Lung (tissue), 12 donors: ENCODE data around the gene CNN3. TPM values are rescaled to one million over a fixed set of nuclear protein-coding genes. Genes with fewer than 3 reads are reported as not detected.

Source experiments
- ATAC-seq: fragments of 200-7000 bp; cut with Tn5 transposase; one replicate; pipeline ENCODE4 v1.9.1; 2020; ENCODE audit warnings: moderate number of reproducible peaks; ENCODE audit not compliant: insufficient read depth, low FRiP score
- DNase-seq, 3 donors: peaks; one replicate each; pipeline ENCODE4 v3.0.0-alpha.2; 2013 to 2017
- H3K27ac ChIP-seq, 2 donors: one replicate each; pipeline ENCODE4 v1.5.1; 2013; ENCODE audit warnings: mild to moderate bottlenecking in 2 of 2, moderate library complexity in 2 of 2, control low read depth in 1 of 2, inconsistent platforms in 1 of 2, low read depth in 1 of 2, low read length in 1 of 2
- H3K27me3 ChIP-seq, 3 donors: one replicate each; pipeline ENCODE4 v1.5.1; 2013; ENCODE audit warnings: low read length in 2 of 3; ENCODE audit not compliant: control insufficient read depth in 3 of 3, insufficient read depth in 3 of 3
- H3K36me3 ChIP-seq, 4 donors: one replicate each; pipeline ENCODE4 v1.5.1; 2013; ENCODE audit warnings: low read length in 4 of 4, mild to moderate bottlenecking in 1 of 4, moderate library complexity in 1 of 4; ENCODE audit not compliant: control insufficient read depth in 4 of 4, insufficient read depth in 4 of 4
- H3K4me1 ChIP-seq, 5 donors: one replicate each; pipeline ENCODE4 v1.5.1; 2013; ENCODE audit warnings: low read length in 5 of 5, mild to moderate bottlenecking in 2 of 5, moderate library complexity in 1 of 5; ENCODE audit not compliant: control insufficient read depth in 5 of 5, insufficient read depth in 5 of 5
- H3K4me3 ChIP-seq: one replicate; pipeline ENCODE4 v1.5.1; 2013; ENCODE audit warnings: mild to moderate bottlenecking, control low read depth, moderate library complexity
- H3K9ac ChIP-seq, 2 donors: one replicate each; pipeline ENCODE4 v1.5.1; 2013; ENCODE audit warnings: low read length in 2 of 2, control low read depth in 1 of 2; ENCODE audit not compliant: insufficient read depth in 1 of 2
- H3K9me3 ChIP-seq, 4 donors: one replicate each; pipeline ENCODE4 v1.5.1; 2013; ENCODE audit warnings: low read length in 3 of 4, mild to moderate bottlenecking in 1 of 4, moderate library complexity in 1 of 4; ENCODE audit not compliant: control insufficient read depth in 4 of 4, insufficient read depth in 3 of 4
- CTCF ChIP-seq: IDR thresholded peaks from 2 replicates; pipeline ENCODE4 v1.5.1; 2012; ENCODE audit warnings: mild to moderate bottlenecking; ENCODE audit errors: control extremely low read depth, extremely low read depth
- WGBS, 2 donors: extraction: QIAGEN DNeasy Blood & Tissue Kit; methylation state at CpG; one replicate each; pipeline ENCODE4 v1.1.7; 2013; 5-methylcytosine and 5-hydroxymethylcytosine counted together
- polyA plus RNA-seq, 2 donors: library from polyadenylated mRNA; stranded (reverse); fragments of 200-250 nt; gene quantifications; one replicate each; pipeline ENCODE4 v1.2.1, GENCODE V29; 2013
- total RNA-seq, 2 donors: library from RNA; depleted of rRNA in 1 of 2; stranded (reverse); fragments of >200 nt in 1 of 2; gene quantifications; one replicate each; pipeline ENCODE4 v1.2.1, GENCODE V29; 2014 to 2021
- donor health status: control.
- donor health status: control.
- donor health status: Bipolar disorder and iron deficiency.
- donor health status: healthy.
- donor health status: DM: yes; HTN: yes; CAD: no.

The CNN3 gene
- total and polyA plus RNA-seq, 4 donors, result 79.9 to 265 (median 182) TPM

GRCh38 chr1:94949681-94950661 lies 23.1 kb upstream of the CNN3 start:
- no peak overlapping the region for H3K27ac ChIP-seq
- no peak for ATAC-seq

GRCh38 chr1:94947437-94947836 lies 20.5 kb upstream of the CNN3 start:
- H3K36me3 ChIP-seq, result no peaks in the 10 kb centered on the region
- DNase-seq (peak in 1 of 3 donors; percentile 61), ATAC-seq (no peak)
- H3K4me1 ChIP-seq, result peaks cover 0 to 4% (median 3%) of the 10 kb centered on the region in 5 donors
- TF ChIP-seq CTCF, result no peak
- H3K4me3 ChIP-seq, result no peak overlapping the region
- H3K27ac ChIP-seq, result no peak overlapping the region
- no peaks in the 10 kb centered on the region for H3K27me3 ChIP-seq
- no peak overlapping the region for H3K9ac ChIP-seq
- no peaks in the 10 kb centered on the region for H3K9me3 ChIP-seq
- WGBS, 2 donors, result 73 to 82% methylated on average over 1 of the region's 1 CpG

More at GRCh38 chr1:94949681-94950661, 23.1 kb upstream of the CNN3 start:
- WGBS, 2 donors, result 72 to 85% methylated on average over 4 of the region's 4 CpGs
- Histone ChIP-seq H3K27me3 (no peaks in the 10 kb centered on the region), H3K4me3 (no peak overlapping the region), H3K36me3 (no peaks in the 10 kb centered on the region), H3K4me1 (peaks cover 4 to 14% (median 9%) of the 10 kb centered on the region in 5 donors), H3K9me3 (no peaks in the 10 kb centered on the region), H3K9ac (no peak overlapping the region)
- DNase-seq, result peak in 1 of 3 donors; percentile 36
- TF ChIP-seq CTCF, result no peak

GRCh38 chr1:94946886-94947285 lies 20.0 kb upstream of the CNN3 start:
- Histone ChIP-seq H3K4me3 (no peak overlapping the region), H3K27ac (peak overlapping the region; percentile 20 to 33), H3K27me3 (no peaks in the 10 kb centered on the region), H3K36me3 (no peaks in the 10 kb centered on the region), H3K9ac (no peak overlapping the region), H3K9me3 (no peaks in the 10 kb centered on the region), H3K4me1 (peaks cover 0 to 4% (median 3%) of the 10 kb centered on the region in 5 donors)
- DNase-seq (no peak), ATAC-seq (no peak)
- 58 to 67% methylated on average over 3 of the region's 3 CpGs for WGBS, 2 donors
- TF ChIP-seq CTCF, result no peak
